GOT3 (cell line): ENCODE data around the gene CNGA3.
"Not testable (repeated sequence)": the region's sequence is repeated elsewhere in the genome, so short reads cannot be mapped to it uniquely, and the experiment has no call there.

Source experiments
- DNase-seq: peaks from one replicate; lab custom pipeline; 2025; ENCODE audit warnings: mixed read lengths; lab: John Stamatoyannopoulos, UW

Gene CNGA3

GRCh38 chr2:98346311-98347236 is at the start of gene CNGA3:
TSS of gene CNGA3 (plus strand) at chr2:98346456. CDS start at chr2:98369976, 23,520 bp downstream.
- DNase-seq = no peak

- DNase-seq = no peak
These were observed 48.2 kb upstream of the CNGA3 start for GRCh38 chr2:98297817-98298682.

GRCh38 chr2:98298683-98299164 is 47.5 kb upstream of the CNGA3 start:
- no peak for DNase-seq

DNA sequence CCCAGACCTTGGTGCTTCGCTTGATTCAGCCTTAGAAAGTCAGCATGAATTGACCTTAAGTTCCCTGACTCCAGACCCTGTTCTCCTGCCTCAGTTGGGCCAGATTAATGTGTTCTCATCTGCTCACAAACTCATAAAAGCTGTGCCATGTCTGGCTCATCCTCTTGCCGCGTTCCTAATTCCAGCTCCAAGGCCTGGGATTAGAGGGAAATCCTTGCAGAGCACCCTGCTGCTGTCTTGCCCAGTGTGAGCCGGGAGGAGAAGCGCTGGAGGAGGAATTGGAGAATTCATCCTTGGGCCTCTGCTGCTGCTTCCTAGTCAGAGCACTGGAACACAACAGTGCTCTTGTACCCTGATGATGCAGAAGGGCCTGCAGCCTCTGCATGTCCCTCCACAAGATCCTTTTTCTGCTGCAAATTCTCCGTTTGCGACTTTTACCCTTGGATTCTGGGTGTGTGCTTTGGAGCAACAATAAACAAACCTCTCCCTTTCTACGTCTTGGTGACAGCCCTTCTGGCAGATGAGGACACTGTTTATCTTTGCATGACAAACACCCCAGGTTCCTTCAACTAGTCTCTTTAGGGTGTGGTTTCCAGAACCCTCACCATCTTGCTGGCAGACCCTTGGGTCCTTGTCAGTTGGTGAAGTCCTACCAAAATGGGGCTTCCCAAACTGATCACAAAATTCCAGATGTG is 46.9 kb upstream of the CNGA3 start:
- DNase-seq = no peak

DNA sequence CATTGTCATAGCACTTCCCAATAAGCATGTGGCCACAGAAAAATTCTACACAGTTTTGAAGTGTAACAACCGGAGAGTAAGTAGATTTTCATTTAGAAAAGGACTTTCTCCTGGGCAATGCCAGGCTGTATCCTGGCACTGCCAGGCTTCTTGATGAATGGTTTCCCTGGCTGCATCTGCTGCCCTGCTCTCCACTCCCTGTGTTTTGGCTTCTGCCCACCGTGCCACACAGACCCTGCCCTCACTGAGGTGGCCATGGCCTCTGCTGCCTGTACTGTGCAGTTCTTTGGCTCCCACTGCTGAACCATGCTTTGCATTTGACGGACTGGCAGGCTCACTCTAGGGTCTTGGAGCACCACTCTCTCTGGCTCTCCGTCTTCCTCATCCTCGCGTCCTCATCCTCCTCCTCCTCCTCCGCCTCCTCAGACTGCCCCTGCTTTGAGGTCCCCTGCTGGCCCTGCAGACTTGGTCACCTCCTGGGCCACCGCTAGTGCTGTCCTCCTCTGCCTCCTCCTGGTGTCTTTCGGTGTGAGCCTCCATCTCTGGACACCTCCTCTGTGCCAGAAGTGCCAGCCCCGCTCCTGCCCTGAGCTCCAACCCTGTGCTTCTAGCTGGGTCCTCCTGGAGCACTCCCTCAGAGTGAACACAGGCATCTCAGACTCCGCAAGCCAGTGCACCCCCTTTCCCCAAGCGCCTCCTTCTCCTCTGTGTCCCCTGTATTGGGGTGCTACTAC is 45.9 kb upstream of the CNGA3 start:
- DNase-seq = no peak

DNA sequence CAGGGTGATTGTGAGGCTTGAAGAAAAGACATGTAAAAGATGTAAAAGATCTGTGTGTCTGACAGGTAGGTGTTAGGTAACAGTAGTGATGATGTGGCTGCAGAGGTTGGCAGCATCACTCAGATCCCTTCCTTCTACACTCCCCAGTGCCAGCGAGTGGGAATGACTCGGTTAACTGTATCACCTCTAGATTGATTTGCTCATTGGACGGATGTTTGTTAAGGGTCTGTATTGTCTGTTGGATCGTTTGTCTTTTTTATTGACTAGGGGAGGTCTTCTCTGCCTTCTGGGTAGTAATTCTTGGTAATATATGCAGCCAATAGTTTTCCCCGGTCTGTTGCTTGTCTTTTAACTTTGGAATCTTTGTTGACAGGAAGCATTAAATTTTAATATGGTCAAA is 44.8 kb upstream of the CNGA3 start:
- DNase-seq = no peak

GRCh38 chr2:98307131-98307696 is 39.0 kb upstream of the CNGA3 start:
- DNase-seq = not testable (repeated sequence)

DNA sequence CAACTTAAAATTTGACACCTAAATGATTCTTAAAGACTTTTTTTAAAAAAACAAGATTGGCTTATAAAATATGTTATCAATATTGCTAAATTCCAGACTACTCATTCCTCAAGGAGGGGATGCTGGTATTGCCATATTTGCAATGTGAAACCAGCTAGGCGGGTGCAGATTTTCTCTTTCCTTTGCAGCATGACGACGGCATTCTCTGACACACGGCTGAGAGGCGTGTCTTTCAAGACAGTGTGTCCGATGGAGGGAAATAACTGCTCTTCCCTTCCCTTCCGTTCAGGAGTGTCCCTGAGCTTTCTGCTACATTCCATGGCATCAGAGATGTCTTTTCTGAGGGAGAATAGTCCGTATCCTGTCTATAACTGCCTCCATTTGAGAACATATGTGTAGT is 38.2 kb upstream of the CNGA3 start:
- no peak for DNase-seq

DNA sequence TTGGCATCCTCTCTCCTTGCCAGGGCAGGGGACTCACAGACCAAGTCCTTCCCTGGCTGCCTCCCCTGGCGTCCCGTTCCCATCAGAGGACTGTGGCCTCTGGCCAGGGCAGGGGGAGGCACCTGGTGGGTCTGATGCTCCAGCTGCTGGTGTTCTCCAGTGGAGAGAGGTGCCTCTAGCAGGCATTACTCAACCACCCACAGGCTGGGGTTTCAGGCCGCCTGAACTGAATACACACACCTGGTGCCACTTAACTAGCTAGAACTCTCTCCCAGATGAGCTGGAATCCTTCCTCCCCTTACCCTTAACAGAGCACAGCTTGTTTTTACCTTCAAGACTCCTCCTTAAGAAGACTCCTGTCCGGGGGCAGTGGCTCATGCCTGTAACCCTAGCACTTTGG is 37.7 kb upstream of the CNGA3 start:
- no peak for DNase-seq

DNA sequence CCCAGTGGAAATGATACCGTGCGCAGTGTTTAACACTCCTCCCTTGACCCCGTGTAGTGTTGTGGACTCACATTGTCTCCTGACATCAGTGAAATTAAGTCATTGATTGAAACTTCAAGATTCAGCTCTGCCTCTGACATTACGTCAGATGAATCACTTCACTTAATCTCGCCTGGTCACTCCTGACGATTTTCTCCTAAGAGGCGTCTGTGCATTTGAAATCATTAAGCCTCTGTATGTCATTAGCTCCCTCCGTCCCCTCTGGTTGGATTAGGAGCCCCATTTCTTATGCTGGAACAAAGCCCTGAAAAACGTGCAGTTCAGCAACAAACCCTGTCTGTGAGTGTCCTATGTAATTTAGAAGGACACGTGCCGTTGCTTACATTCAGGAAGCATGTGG is 36.7 kb upstream of the CNGA3 start:
- DNase-seq = no peak

- DNase-seq = no peak
These were observed 36.2 kb upstream of the CNGA3 start for GRCh38 chr2:98310010-98310409.

GRCh38 chr2:98311090-98311489 is 35.2 kb upstream of the CNGA3 start:
- DNase-seq = no peak

- DNase-seq = no peak
These were observed 34.3 kb upstream of the CNGA3 start for GRCh38 chr2:98311771-98312545.

- DNase-seq = no peak
These were observed 32.6 kb upstream of the CNGA3 start for GRCh38 chr2:98313492-98314250.

GRCh38 chr2:98314251-98314650 is 32.0 kb upstream of the CNGA3 start:
- no peak for DNase-seq

GRCh38 chr2:98315957-98316356 is 30.3 kb upstream of the CNGA3 start:
- no peak for DNase-seq

GRCh38 chr2:98317214-98317613 is 29.0 kb upstream of the CNGA3 start:
- no peak for DNase-seq

DNA sequence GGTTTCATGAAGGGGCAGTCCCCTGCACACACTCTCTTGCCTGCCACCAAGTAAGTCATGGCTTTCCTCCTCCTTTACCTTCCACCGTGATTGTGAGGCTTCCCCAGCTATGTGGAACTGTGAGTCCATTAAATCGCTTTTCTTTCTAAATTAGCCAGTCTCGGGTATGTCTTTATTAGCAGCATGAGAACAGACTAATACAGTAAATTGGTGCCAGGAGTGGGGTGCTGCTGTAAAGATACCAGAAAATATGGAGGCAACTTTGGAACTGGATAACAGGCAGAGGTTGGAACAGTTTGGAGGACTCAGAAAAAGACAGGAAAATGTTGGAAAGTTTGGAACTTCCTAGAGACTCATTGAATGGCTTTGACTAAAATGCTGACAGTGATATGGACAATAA is 26.1 kb upstream of the CNGA3 start:
- DNase-seq = not testable (repeated sequence)

DNA sequence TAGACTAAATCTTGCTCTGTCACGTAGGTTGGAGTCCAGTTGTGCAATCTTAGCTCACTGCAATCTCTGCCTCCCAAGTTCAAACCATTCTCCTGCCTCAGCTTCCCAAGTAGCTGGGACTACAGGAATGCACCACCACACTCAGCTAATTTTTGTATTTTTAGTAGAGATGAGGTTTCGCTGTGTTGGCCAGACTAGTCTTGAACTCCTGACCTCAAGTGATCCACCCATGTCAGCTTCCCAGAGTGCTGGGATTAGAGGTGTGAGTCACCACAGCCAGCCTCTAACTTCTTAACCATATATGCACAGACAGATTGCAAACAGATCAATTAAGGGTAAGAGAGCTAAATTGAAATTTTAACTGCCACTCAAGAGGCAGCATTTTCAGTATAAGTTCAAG is 22.1 kb upstream of the CNGA3 start:
- DNase-seq = no peak

DNA sequence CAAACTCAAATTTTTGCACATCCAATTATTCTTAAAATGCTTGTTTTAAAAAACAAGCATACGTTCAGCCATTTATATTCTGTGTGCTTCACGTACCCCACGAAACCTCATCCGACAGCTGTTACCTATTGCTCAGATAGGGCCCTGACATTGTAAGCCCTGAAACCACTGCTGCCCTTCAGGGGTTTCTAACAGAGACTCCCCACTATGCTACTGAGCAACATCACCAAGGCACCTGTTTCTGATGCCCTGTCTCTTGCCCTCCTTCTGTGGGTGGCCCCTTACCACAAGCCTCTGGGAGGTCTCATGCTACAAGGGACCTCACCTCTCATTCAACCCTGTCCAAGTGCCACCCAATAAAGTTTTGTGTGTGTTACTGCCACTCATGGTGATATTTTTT is 18.5 kb upstream of the CNGA3 start:
- DNase-seq = no peak
